Liver (tissue), 3 donors: ENCODE measurements around the gene COLEC11.

ENCODE experiments used
- CTCF ChIP-seq: fragments of 150-350 bp; IDR thresholded peaks from 2 replicates; pipeline ENCODE4 v1.5.1; 2017; ENCODE audit warnings: improper control_type of control experiment, low read depth, low read length; ENCODE audit not compliant: missing input control
- GABPA ChIP-seq, 2 donors: IDR thresholded peaks in 1 of 2; conservative IDR thresholded peaks in 1 of 2; 2 replicates each; pipeline ENCODE4 v1.6.1; 2016; ENCODE audit warnings: antibody characterized with exemption in 2 of 2, mild to moderate bottlenecking in 1 of 2, moderate library complexity in 1 of 2
- JUND ChIP-seq, 2 donors: IDR thresholded peaks; 2 replicates each; pipeline ENCODE4 v1.6.1; 2016; ENCODE audit warnings: antibody characterized with exemption in 2 of 2
- NR2F2 ChIP-seq: IDR thresholded peaks from 2 replicates; pipeline ENCODE4 v1.6.1; 2016; ENCODE audit warnings: antibody characterized with exemption
- REST ChIP-seq: IDR thresholded peaks from 2 replicates; pipeline ENCODE4 v1.6.1; 2016; ENCODE audit warnings: antibody characterized with exemption, mild to moderate bottlenecking
- TAF1 ChIP-seq: conservative IDR thresholded peaks from 2 replicates; pipeline ENCODE4 v1.6.1; 2016; ENCODE audit warnings: antibody characterized with exemption, mild to moderate bottlenecking
- donor health status: healthy.
- donor health status: healthy.

GRCh38 chr2:3680548-3681345, 85.8 kb downstream of the COLEC11 start:
- TF ChIP-seq CTCF: no peak
- TF ChIP-seq JUND (IDR thresholded peaks at IDR 0.05): no peak
- no peak for TF ChIP-seq TAF1
- no peak for TF ChIP-seq GABPA (IDR thresholded peaks at IDR 0.05 in 1 of 2, conservative IDR thresholded peaks at IDR 0.05 in 1 of 2)
- TF ChIP-seq REST: no peak
- TF ChIP-seq NR2F2: no peak
